HepG2 (cell line): ENCODE measurements around the gene GBA2. TPM values are rescaled to one million over a fixed set of nuclear protein-coding genes. Genes with fewer than 3 reads are reported as not detected.

Experiments
- DNMT1 ChIP-seq: sonication (generic); formaldehyde crosslinking; IDR thresholded peaks from 2 replicates; pipeline ENCODE4 v1.5.1; 2020; ENCODE audit warnings: mild to moderate bottlenecking, missing genetic modification reagents
- GABPA ChIP-seq, 2 experiments: IDR thresholded peaks; 2 replicates each; pipeline ENCODE4 v1.6.1; 2011 to 2016; ENCODE audit warnings: low read depth in 2 of 2, low read length in 1 of 2, missing biosample characterization in 1 of 2, missing genetic modification characterization in 1 of 2
- HNF1B ChIP-seq: sonication (generic); formaldehyde crosslinking; IDR thresholded peaks from 2 replicates; pipeline ENCODE4 v1.5.1; 2020; ENCODE audit warnings: mild to moderate bottlenecking, moderate library complexity, missing genetic modification reagents
- HNF4A ChIP-seq: sonication (generic); formaldehyde crosslinking; IDR thresholded peaks from 2 replicates; pipeline ENCODE4 v1.4.0; 2020; ENCODE audit warnings: missing genetic modification reagents
- ISL2 ChIP-seq: sonication (generic); formaldehyde crosslinking; IDR thresholded peaks from 2 replicates; pipeline ENCODE4 v1.5.0; 2020; ENCODE audit warnings: missing genetic modification reagents
- KLF15 ChIP-seq: sonication (generic); formaldehyde crosslinking; IDR thresholded peaks from 2 replicates; pipeline ENCODE4 v1.8.1; 2023; ENCODE audit warnings: borderline replicate concordance, mild to moderate bottlenecking, inconsistent platforms, missing genetic modification reagents, mixed read lengths
- LRRFIP1 ChIP-seq: sonication (generic); formaldehyde crosslinking; conservative IDR thresholded peaks from 2 replicates; pipeline ENCODE4 v1.4.0; 2020; ENCODE audit warnings: missing genetic modification reagents
- MIER2 ChIP-seq: IDR thresholded peaks from 2 replicates; pipeline ENCODE4 v1.6.1; 2016; ENCODE audit warnings: missing biosample characterization, missing genetic modification reagents
- PAX8 ChIP-seq: sonication (generic); formaldehyde crosslinking; IDR thresholded peaks from 2 replicates; pipeline ENCODE4 v1.8.0; 2022; ENCODE audit warnings: mild to moderate bottlenecking, missing genetic modification reagents, borderline replicate concordance
- POLR2A ChIP-seq, 2 experiments: IDR thresholded peaks; 2 replicates each; pipeline ENCODE4 v1.6.1; 2011; ENCODE audit warnings: low read depth in 2 of 2, low read length in 2 of 2, mild to moderate bottlenecking in 1 of 2, moderate library complexity in 1 of 2; ENCODE audit not compliant: insufficient read depth in 1 of 2
- RNF2 ChIP-seq: fragments of 450-650 bp; conservative IDR thresholded peaks from 2 replicates; pipeline ENCODE4 v1.6.1; 2016; ENCODE audit warnings: low read depth
- SKIL ChIP-seq: sonication (generic); formaldehyde crosslinking; IDR thresholded peaks from 2 replicates; pipeline ENCODE4 v1.8.0; 2022; ENCODE audit warnings: missing genetic modification reagents, mild to moderate bottlenecking, moderate library complexity, borderline replicate concordance
- ZGPAT ChIP-seq: IDR thresholded peaks from 2 replicates; pipeline ENCODE4 v1.6.1; 2016; ENCODE audit warnings: mild to moderate bottlenecking
- ZKSCAN8 ChIP-seq: IDR thresholded peaks from 2 replicates; pipeline ENCODE4 v1.6.1; 2016; ENCODE audit warnings: borderline replicate concordance, missing genetic modification reagents, missing compliant biosample characterization
- ZNF121 ChIP-seq: sonication (generic); formaldehyde crosslinking; IDR thresholded peaks from 2 replicates; pipeline ENCODE4 v1.5.0; 2020; ENCODE audit warnings: mild to moderate bottlenecking, missing genetic modification reagents
- ZNF235 ChIP-seq: sonication (generic); formaldehyde crosslinking; IDR thresholded peaks from 2 replicates; pipeline ENCODE4 v1.8.1; 2023; ENCODE audit warnings: mild to moderate bottlenecking, missing genetic modification reagents, borderline replicate concordance
- ZNF510 ChIP-seq: sonication (generic); formaldehyde crosslinking; IDR thresholded peaks from 2 replicates; pipeline ENCODE4 v1.4.0; 2020; ENCODE audit warnings: low read depth, mild to moderate bottlenecking, missing genetic modification reagents
- ZNF597 ChIP-seq: sonication (generic); formaldehyde crosslinking; IDR thresholded peaks from 2 replicates; pipeline ENCODE4 v1.5.0; 2020; ENCODE audit warnings: missing genetic modification reagents
- ZNF766 ChIP-seq: sonication (generic); formaldehyde crosslinking; IDR thresholded peaks from 2 replicates; pipeline ENCODE4 v1.5.0; 2020; ENCODE audit warnings: missing genetic modification reagents, borderline replicate concordance
- ZNF776 ChIP-seq: sonication (generic); formaldehyde crosslinking; IDR thresholded peaks from 2 replicates; pipeline ENCODE4 v1.4.0; 2020; ENCODE audit warnings: mild to moderate bottlenecking, missing genetic modification reagents
- ZNF781 ChIP-seq: sonication (generic); formaldehyde crosslinking; IDR thresholded peaks from 2 replicates; pipeline ENCODE4 v1.5.1; 2020; ENCODE audit warnings: borderline replicate concordance, mild to moderate bottlenecking, missing genetic modification reagents; ENCODE audit errors: not compliant biosample characterization
- polyA plus RNA-seq, 8 experiments: library from polyadenylated mRNA; depleted of rRNA in 3 of 8; stranded (reverse) in 7 of 8; unstranded in 1 of 8; fragments of >200 nt; fragmentation: Illumina TruSeq in 4 of 8; extraction: Trizol in 4 of 8; gene quantifications; 2 replicates each; pipeline versions ENCODE4 v1.2.1 to v1.2.3, GENCODE V29; 2011 to 2016; ENCODE audit warnings: low read depth in 4 of 8, missing spikeins in 1 of 8, mixed read lengths in 1 of 8; ENCODE audit not compliant: insufficient read depth in 1 of 8
- total RNA-seq, 5 experiments: library from RNA; depleted of rRNA; stranded (reverse); fragments of >200 nt; fragmentation: Illumina TruSeq; extraction: Trizol; gene quantifications; 2 replicates each; pipeline ENCODE4 v1.2.3, GENCODE V29; 2016; ENCODE audit warnings: low read depth in 1 of 5

GBA2 gene
- total and polyA plus RNA-seq, 2 of the 13 experiments (the other 11 are each of a cell fraction or from before 2014, with no cell fraction given): 37.5 to 86.1 TPM

- peak; percentile 72 to 76 for TF ChIP-seq POLR2A (IDR thresholded peaks at IDR 0.05; ENCODE audit: insufficient read depth in 1 of 2, low read depth in 2 of 2, low read length in 2 of 2)
- 0 out of 2 replicates have a peak, but pooled peaks have one; percentile 42 for TF ChIP-seq MIER2
- no peak for TF ChIP-seq ZNF776 (CRISPR knock-in tag)
- TF ChIP-seq ZNF781 (CRISPR knock-in tag): peak; percentile 66
- no peak for TF ChIP-seq ZNF121 (CRISPR knock-in tag)
- no peak; the same call in 1 of the 2 replicates for TF ChIP-seq KLF15 (CRISPR knock-in tag)
- TF ChIP-seq HNF1B (CRISPR knock-in tag): peak; percentile 61
- TF ChIP-seq SKIL (CRISPR knock-in tag): no peak
- TF ChIP-seq DNMT1 (CRISPR knock-in tag): no peak
- TF ChIP-seq HNF4A (CRISPR knock-in tag): peak; percentile 62
- no peak for TF ChIP-seq ZNF235 (CRISPR knock-in tag)
- peak; percentile 70 for TF ChIP-seq ZNF766 (CRISPR knock-in tag)
- peak; percentile 89 for TF ChIP-seq GABPA (IDR thresholded peaks at IDR 0.05; ENCODE audit: low read depth, low read length)
- peak; percentile 93 for TF ChIP-seq GABPA (CRISPR knock-in tag; IDR thresholded peaks at IDR 0.05; ENCODE audit: low read depth)
- TF ChIP-seq ZNF510 (CRISPR knock-in tag): no peak; the same call in 1 of the 2 replicates
- no peak for TF ChIP-seq ZNF597 (CRISPR knock-in tag)
- no peak for TF ChIP-seq LRRFIP1 (CRISPR knock-in tag)
- TF ChIP-seq RNF2: 0 out of 2 replicates have a peak, but pooled peaks have one; percentile 35
- peak; percentile 81 for TF ChIP-seq ISL2 (CRISPR knock-in tag)
- TF ChIP-seq PAX8 (CRISPR knock-in tag): peak; percentile 15; the same call in 1 of the 2 replicates
- peak; percentile 91 for TF ChIP-seq ZGPAT (CRISPR knock-in tag)
- peak; percentile 65; the same call in 1 of the 2 replicates for TF ChIP-seq ZKSCAN8 (CRISPR knock-in tag)
Observed at GRCh38 chr9:35732185-35732799, 16.7 kb downstream of the GBA2 start, which contains the start of the genes CREB3 and TLN1 (continued).
